GM18502 (cell line): ENCODE measurements around the gene SERPINA6.
"Not testable (repeated sequence)": the region's sequence is repeated elsewhere in the genome, so short reads cannot be mapped to it uniquely, and the experiment has no call there.

Experiments used
- ATAC-seq: cut with Tn5 transposase; IDR thresholded peaks from one replicate; pipeline ENCODE4 v1.9.1; 2021; ENCODE audit warnings: mild to moderate bottlenecking; ENCODE audit not compliant: unreplicated experiment, poor library complexity

The SERPINA6 gene

DNA sequence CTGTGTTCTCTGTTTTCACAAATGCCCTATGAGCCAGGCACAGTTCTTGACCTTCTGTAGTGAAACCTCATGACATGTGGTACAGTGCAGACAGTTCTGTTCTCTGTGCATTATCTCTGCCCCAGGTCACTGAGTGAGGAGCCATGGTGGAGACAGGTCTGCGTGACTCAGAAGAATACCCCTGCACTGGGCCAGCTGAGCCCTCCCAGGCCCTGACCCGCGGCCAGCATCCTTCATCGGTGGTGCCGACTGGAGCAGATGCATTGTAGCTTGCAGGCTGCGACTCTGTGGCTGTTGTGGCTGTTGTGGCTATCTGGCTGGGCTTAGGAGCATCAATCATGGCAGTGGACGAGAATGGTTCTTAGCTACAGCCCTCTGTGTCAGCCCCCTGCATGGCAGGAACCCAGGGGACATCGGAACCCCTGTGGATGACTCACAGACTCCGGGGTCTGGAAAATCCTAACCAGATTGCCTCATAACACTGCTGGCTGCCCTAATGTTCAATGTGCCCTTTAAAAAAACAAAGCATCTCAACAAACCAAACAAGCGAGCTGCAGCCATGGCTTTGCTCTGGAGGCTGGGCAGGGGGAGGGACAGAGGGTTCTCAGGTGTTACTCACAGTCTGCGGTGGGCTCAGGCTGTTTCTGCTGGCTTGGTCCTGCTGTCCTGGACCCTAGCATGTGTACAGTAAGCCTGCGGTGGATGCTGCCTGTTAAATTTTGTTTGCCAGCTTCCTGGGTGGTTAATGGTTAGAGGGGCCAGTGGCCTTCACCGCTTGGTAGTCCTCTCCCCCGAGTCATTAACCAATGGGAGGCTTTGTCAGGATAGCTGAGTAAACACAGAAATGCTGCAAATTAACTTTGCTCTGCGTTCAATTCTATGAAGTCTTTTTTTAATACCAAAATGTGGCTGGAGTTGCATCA is at the start of gene SERPINA6:
SERPINA6 (minus strand) TSS at position 689 of the 923 bp plus-strand sequence. CDS start 8,688 bp downstream, outside the sequence.
- ATAC-seq: no peak

GRCh38 chr14:94372021-94372605 is 49.0 kb upstream of the SERPINA6 start:
- no peak for ATAC-seq

DNA sequence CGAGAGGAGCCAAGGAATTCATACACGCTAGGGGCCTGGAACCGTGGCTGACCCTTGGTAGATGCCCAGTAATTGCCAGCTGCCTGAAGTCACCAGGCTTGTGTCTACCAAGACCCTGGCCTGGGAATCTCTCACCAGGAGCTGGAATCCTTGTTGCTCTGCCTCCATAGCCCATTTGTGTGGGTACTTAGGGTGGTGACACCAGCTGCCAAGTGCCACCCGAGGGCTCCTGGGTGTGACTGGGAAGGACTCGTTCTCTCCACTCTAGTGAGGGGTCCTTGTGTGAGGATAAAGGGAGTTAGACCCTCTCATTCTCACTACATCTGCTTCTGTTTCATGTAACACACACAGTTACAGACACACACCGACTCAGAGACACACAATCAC is 47.4 kb upstream of the SERPINA6 start:
- no peak for ATAC-seq

GRCh38 chr14:94369766-94370523 is 46.8 kb upstream of the SERPINA6 start:
- not testable (repeated sequence) for ATAC-seq

DNA sequence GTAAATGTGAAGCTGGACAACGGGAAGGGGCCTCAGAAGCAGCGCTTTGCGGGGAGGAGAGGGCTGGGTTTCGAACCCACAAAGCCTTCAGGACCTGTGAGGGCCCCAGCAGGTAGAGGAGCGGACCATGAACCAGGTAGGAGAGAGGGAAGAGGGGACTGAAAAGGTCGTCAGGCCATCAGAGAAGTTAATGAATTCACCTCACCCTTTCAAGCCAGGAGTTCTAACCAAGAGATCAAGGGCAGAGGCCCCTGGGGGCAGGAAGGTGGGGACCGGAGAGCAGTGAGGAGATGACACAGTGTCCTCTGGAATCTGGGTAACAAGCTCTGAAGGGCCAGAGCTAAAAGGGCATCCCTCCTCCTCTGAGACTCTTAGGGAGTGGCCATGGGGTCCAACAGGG is 45.8 kb upstream of the SERPINA6 start:
- ATAC-seq: no peak

GRCh38 chr14:94368243-94368590 is 45.1 kb upstream of the SERPINA6 start:
- ATAC-seq: no peak

DNA sequence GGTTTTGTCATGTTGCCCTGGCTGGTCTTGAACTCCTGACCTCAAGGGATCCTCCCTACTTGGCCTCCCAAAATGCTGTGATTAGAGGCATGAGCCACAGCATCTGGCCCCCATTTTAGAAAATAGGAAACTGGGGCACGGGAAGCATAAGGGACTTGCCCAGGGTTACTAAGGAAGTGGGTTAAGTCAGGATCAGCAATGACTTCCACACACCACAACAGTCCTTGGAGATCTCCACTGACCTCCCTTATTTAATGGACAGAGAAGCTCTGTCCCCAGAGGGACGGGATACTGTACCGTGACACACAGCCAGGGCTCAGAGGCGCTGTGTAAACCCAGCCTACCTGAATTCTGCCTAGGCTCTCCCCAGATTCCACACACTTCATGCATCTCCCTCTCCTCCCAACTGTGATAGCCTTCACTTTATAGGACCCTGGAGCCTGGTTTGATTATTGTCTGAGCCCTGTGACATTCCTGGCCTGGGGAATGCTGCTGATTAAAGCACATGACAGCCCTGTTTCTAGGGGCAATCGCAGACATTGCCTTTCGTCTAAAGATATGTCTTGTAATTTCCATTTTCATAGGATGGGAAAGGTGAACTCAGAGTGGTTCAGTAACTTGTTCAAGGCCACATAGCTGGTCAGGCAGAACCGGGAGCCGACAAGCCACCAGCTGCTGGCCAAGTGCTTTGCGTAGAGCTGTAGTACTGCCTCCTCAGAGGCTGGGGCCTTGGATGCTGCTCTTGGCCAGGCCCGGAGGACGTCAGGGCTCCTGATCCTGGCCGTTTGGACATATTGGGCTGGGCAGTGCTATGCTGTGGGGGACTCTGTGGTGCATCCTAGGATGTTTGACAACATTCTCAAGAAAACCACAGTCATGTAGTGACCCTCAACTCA is 44.5 kb upstream of the SERPINA6 start:
- no peak for ATAC-seq

DNA sequence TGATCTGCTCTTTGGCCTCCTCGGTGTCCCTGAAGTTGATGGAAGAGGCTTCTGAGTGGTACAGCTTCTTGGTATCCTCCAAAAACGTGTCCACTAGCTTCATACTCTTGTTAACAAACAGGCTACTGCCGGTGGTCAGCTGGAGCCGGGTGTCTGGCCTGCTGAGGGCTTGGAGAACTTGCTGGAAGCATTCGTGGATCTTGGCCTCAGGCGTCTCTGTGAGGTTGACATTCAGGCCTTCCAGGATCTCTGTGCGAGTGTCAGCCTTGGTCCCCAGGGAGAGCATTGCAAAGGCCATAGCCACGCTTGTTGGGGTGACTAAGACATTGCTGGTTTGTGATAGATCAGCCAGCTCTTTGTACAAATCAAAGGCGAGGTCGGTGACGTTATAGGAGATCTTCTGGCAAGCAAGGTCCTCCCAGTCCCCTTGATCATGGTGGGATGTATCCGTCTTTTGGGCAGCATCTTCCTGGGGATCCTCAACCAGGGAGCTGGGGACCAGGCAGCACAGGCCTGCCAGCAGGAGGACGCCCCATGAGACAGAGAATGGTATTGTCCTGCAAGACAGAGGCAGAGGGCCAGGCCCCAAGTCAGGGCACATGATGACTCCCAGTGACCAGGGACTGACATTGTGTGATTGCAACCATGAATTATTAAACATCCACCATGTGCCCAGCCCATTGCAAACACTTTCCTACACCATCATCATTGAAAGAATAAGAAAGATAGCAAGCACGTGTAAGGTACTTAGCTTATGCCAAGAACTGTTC is 43.2 kb upstream of the SERPINA6 start, which contains the start of gene SERPINA2:
SERPINA2 (minus strand) TSS at position 553 of the 770 bp plus-strand sequence.
- ATAC-seq: no peak

GRCh38 chr14:94365624-94366023 is 42.5 kb upstream of the SERPINA6 start:
- ATAC-seq: no peak

GRCh38 chr14:94364964-94365363 is 41.8 kb upstream of the SERPINA6 start:
- no peak for ATAC-seq

DNA sequence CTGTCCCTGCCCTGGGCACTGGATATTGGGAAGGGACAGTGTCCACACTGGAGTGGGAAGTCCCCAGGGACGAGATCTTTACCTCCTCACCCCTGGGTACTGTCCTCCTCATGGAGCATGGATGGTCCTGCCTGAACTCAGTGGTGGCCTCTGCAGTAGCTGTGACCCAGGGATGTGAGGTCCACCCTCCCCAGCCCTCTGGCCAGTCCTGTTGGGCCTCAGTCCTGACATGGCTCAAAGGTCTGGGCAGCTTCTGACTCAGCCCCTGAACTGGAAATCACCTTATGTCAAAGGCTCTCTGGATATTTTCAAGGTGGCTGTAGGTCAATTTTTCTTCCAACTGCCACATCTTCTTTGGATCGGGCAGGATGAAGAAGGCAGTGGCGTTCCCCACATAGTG is 40.9 kb upstream of the SERPINA6 start:
- ATAC-seq: no peak

- no peak for ATAC-seq
These were observed 40.1 kb upstream of the SERPINA6 start for GRCh38 chr14:94363151-94363624.

DNA sequence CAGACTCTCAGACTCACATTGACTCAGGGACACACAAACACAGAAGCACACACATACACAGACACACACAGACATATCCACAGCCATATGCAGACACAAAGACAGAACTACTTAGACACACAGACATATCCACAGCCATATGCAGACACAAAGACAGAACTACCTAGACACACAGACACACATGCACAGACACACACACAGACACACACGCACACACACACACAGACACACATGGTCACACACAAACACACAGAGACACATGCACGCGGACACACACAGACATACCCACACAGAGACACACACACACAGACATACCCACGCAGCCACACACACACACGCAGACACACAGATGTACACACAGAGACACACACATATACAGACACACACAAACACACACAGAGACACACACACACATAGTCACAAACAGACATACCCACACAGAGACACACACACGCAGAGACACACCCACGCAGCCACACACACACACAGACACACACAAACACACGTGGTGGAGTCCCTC is 39.5 kb upstream of the SERPINA6 start:
- ATAC-seq: no peak

GRCh38 chr14:94361682-94362081 is 38.5 kb upstream of the SERPINA6 start:
- ATAC-seq: no peak

GRCh38 chr14:94360945-94361565 is 37.9 kb upstream of the SERPINA6 start:
- ATAC-seq: no peak

GRCh38 chr14:94357166-94357565 is 34.0 kb upstream of the SERPINA6 start:
- ATAC-seq: no peak

DNA sequence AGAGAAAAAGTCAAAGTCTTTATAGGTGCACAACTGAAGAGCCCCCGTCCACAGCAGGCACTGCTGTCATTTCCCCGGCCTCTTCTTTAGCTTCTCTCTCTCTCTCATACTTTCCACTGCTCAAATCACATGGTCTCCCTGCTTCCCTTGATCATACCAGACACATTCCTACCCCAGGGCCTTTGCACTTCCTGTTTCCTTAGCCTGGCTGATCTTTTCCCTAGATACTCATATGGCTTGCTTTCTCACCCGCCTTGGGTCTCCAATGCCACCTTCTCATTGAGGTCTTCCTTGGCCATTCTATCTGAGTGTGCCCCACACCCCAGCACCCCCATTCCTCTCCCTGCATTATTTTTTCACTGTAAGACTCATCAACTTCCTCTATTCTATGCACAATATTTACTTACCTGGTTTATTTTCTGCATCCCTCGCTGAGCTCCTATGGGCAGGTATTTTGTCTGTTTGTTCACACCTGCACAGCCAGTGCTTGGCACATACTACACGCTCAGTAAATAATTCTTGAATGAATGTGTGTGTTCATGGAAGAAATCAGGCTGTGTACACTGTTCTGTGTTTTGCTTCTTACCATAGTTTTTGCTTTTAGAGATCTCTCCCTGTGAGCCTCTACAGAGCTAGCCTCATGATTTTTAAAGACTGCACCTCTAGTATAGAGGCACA is 33.4 kb upstream of the SERPINA6 start:
- ATAC-seq: no peak
